ENCODE results near the gene TBCCD1.

- no peak for TF ChIP-seq CTCF (IDR thresholded peaks at IDR 0.05)
- no peak for TF ChIP-seq POLR2A (IDR thresholded peaks at IDR 0.05; ENCODE audit: low read depth)
These were observed 30.0 kb downstream of the TBCCD1 start for GRCh38 chr3:186536883-186537844.

All from esophagus muscularis mucosa (tissue), 3 donors.